Skeletal muscle tissue (tissue), 5 donors: Measurements from ENCODE around the gene ZNF688. TPM values are rescaled to one million over a fixed set of nuclear protein-coding genes. Genes with fewer than 3 reads are reported as not detected.

ENCODE experiments used
- H3K27ac ChIP-seq: one replicate; pipeline ENCODE4 v1.7.0; 2013; ENCODE audit warnings: mild to moderate bottlenecking, low read depth, low read length, inconsistent platforms
- H3K27me3 ChIP-seq, 3 donors: one replicate each; pipeline ENCODE4 v1.7.0; 2013; ENCODE audit warnings: low read length in 3 of 3; ENCODE audit not compliant: control insufficient read depth in 3 of 3, insufficient read depth in 3 of 3
- H3K36me3 ChIP-seq, 3 donors: one replicate each; pipeline ENCODE4 v1.7.0; 2013; ENCODE audit warnings: low read length in 3 of 3; ENCODE audit not compliant: control insufficient read depth in 3 of 3, insufficient read depth in 3 of 3
- H3K4me1 ChIP-seq, 3 donors: one replicate each; pipeline ENCODE4 v1.7.0; 2013; ENCODE audit warnings: low read length in 3 of 3, mild to moderate bottlenecking in 3 of 3; ENCODE audit not compliant: control insufficient read depth in 3 of 3, insufficient read depth in 3 of 3
- H3K4me3 ChIP-seq, 3 donors: one replicate each; pipeline ENCODE4 v1.7.0; 2013; ENCODE audit warnings: low read length in 3 of 3
- H3K9ac ChIP-seq, 3 donors: one replicate each; pipeline ENCODE4 v1.7.0; 2013; ENCODE audit warnings: low read length in 3 of 3, mild to moderate bottlenecking in 3 of 3, moderate library complexity in 2 of 3, low read depth in 1 of 3
- H3K9me3 ChIP-seq, 3 donors: one replicate each; pipeline ENCODE4 v1.7.0; 2013; ENCODE audit warnings: low read length in 3 of 3; ENCODE audit not compliant: control insufficient read depth in 3 of 3
- small RNA-seq: library from RNA; depleted of rRNA; stranded (forward); fragments of <200 nt; gene quantifications from one replicate; pipeline ENCODE3, GENCODE V24; 2014
- total RNA-seq: library from RNA; depleted of rRNA; stranded (reverse); fragments of >200 nt; gene quantifications from one replicate; pipeline ENCODE4 v1.2.3, GENCODE V29; 2014
- donor health status: Osteomylitis.

Gene ZNF688
- total RNA-seq, 1 donor from 2014 or later, result 5.7 TPM

DNA sequence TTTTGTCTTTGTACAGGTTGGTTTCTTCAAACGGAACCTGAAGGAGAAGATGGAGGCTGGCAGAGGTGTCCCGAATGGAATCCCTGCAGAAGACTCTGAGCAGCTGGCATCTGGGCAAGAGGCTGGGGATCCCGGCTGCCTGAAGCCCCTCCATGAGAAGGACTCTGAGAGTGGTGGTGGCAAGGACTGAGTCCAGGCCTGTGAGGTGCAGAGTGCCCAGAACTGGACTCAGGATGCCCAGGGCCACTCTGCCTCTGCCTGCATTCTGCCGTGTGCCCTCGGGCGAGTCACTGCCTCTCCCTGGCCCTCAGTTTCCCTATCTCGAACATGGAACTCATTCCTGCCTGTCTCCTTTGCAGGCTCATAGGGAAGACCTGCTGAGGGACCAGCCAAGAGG is 50.0 kb downstream of the ZNF688 start:
- Histone ChIP-seq H3K9ac (peak overlapping the region in 1 of 3 donors; percentile 45), H3K36me3 (peaks cover 4 to 8% (median 7%) of the 10 kb centered on the region in 3 donors), H3K27ac (no peak overlapping the region), H3K4me3 (no peak overlapping the region), H3K4me1 (peaks cover 0 to 23% (median 11%) of the 10 kb centered on the region in 3 donors), H3K9me3 (no peaks in the 10 kb centered on the region), H3K27me3 (peaks cover 0 to 3% (median 0%) of the 10 kb centered on the region in 3 donors)

Small RNAs within 50 kb of the gene (small RNA-seq; reads per million reads assigned to genes)
- gene AC093249.4, result not detected

Other genes with a start within 250 kb of the ZNF688 start
- 24.5 TPM for gene CD2BP2, start 216.4 kb downstream of the ZNF688 start, total RNA-seq
- gene TBC1D10B, start 201.2 kb downstream of the ZNF688 start, total RNA-seq, result 24.5 TPM
- 12,119 TPM for gene MYL11, start 196.9 kb downstream of the ZNF688 start, total RNA-seq
- 0.52 TPM for gene SEPTIN1, start 189.2 kb downstream of the ZNF688 start, total RNA-seq
- gene ZNF48, start 176.3 kb downstream of the ZNF688 start, total RNA-seq, result 6.3 TPM
- gene ZNF771, start 164.1 kb downstream of the ZNF688 start, total RNA-seq, result 5.2 TPM
- 26.1 TPM for gene DCTPP1, start 141.7 kb downstream of the ZNF688 start, total RNA-seq
- 7.3 TPM for gene SEPHS2, start 125.8 kb downstream of the ZNF688 start, total RNA-seq
- 4.2 TPM for gene ITGAL, start 99.0 kb downstream of the ZNF688 start, total RNA-seq
- gene ZNF768, start 45.1 kb downstream of the ZNF688 start, total RNA-seq, result 23.5 TPM
- gene ZNF747, start 36.9 kb downstream of the ZNF688 start, total RNA-seq, result 8.4 TPM
- gene ZNF764, start 13.3 kb downstream of the ZNF688 start, total RNA-seq, result 3.7 TPM
- 10.4 TPM for gene ZNF785, start 14.0 kb upstream of the ZNF688 start, total RNA-seq
- gene ZNF689, start 38.7 kb upstream of the ZNF688 start, total RNA-seq, result 4.7 TPM
- 6.8 TPM for gene PRR14, start 79.2 kb upstream of the ZNF688 start, total RNA-seq
- gene FBRS, start 86.7 kb upstream of the ZNF688 start, total RNA-seq, result 7.3 TPM
- 17.2 TPM for gene SRCAP, start 127.5 kb upstream of the ZNF688 start, total RNA-seq
- 3.7 TPM for gene PHKG2, start 176.7 kb upstream of the ZNF688 start, total RNA-seq
- 1.6 TPM for gene CFAP119, start 190.3 kb upstream of the ZNF688 start, total RNA-seq
- gene RNF40, start 190.6 kb upstream of the ZNF688 start, total RNA-seq, result 50.6 TPM
- gene ZNF629, start 215.5 kb upstream of the ZNF688 start, total RNA-seq, result 5.7 TPM